Esophagus squamous epithelium (tissue), 4 donors: ENCODE measurements around the gene C10orf71.

Experiments used
- CTCF ChIP-seq, 6 experiments: fragments of 450-650 bp in 4 of 6; fragments of 200-600 bp in 2 of 6; sonication (generic) in 2 of 6; IDR thresholded peaks; one replicate each; pipeline ENCODE4 v1.5.1; 2016 to 2019; ENCODE audit warnings: antibody characterized with exemption in 6 of 6, mild to moderate bottlenecking in 4 of 6, moderate library complexity in 4 of 6
- POLR2A ChIP-seq, 4 donors: fragments of 450-650 bp; IDR thresholded peaks; one replicate each; pipeline ENCODE4 v1.6.1; 2017; ENCODE audit warnings: antibody characterized with exemption in 4 of 4, mild to moderate bottlenecking in 4 of 4, moderate library complexity in 3 of 4

GRCh38 chr10:49287689-49288340 lies 11.2 kb upstream of the C10orf71 start:
- TF ChIP-seq CTCF (IDR thresholded peaks at IDR 0.05) (no peak), POLR2A (IDR thresholded peaks at IDR 0.05) (no peak)
